ENCODE measurements around the gene MTA3.

DNA sequence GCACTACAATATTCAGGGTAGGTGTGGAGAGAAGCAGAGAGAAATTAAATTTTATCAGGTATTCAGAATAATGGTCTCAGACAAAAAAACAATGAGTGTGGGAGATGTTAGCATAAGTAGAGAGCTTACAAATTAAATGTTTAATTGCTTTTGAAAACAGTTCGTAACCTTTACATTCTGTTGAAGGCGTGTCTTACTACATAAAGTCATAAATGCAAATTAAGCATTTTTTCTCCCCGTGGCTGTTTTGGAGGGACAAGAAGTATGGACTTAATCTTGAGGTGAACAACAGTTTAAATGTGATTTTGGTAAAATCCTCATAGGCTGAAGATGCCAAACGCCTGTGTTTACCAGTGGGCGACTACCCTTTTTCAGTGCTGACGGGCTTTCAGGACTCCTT, 139.7 kb downstream of the MTA3 start:
- TF ChIP-seq, protein P1, sequence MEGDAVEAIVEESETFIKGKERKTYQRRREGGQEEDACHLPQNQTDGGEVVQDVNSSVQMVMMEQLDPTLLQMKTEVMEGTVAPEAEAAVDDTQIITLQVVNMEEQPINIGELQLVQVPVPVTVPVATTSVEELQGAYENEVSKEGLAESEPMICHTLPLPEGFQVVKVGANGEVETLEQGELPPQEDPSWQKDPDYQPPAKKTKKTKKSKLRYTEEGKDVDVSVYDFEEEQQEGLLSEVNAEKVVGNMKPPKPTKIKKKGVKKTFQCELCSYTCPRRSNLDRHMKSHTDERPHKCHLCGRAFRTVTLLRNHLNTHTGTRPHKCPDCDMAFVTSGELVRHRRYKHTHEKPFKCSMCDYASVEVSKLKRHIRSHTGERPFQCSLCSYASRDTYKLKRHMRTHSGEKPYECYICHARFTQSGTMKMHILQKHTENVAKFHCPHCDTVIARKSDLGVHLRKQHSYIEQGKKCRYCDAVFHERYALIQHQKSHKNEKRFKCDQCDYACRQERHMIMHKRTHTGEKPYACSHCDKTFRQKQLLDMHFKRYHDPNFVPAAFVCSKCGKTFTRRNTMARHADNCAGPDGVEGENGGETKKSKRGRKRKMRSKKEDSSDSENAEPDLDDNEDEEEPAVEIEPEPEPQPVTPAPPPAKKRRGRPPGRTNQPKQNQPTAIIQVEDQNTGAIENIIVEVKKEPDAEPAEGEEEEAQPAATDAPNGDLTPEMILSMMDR (IDR thresholded peaks at IDR 0.05; ENCODE audit: insufficient read depth, low read length): no peak
- TF ChIP-seq POLR2AphosphoS5 (IDR thresholded peaks at IDR 0.05; ENCODE audit: low read depth): no peak
